Osteocyte (in vitro differentiated cells): ENCODE data around the gene SNTG2. TPM values are rescaled to one million over a fixed set of nuclear protein-coding genes. Genes with fewer than 3 reads are reported as not detected.

ENCODE experiments used
- DNase-seq: peaks from one replicate; pipeline ENCODE4 v3.0.0; 2021; ENCODE audit warnings: mixed read lengths; ENCODE audit not compliant: unreplicated experiment; ENCODE audit errors: extremely low spot score
- H3K27ac Mint-ChIP-seq: one replicate; pipeline ENCODE4 v1.8.0; 2021; ENCODE audit warnings: mild to moderate bottlenecking, mixed read lengths; ENCODE audit not compliant: unreplicated experiment
- H3K27me3 Mint-ChIP-seq: one replicate; pipeline ENCODE4 v1.8.0; 2021; ENCODE audit warnings: mixed read lengths; ENCODE audit not compliant: unreplicated experiment
- H3K36me3 Mint-ChIP-seq: one replicate; pipeline ENCODE4 v1.8.0; 2021; ENCODE audit warnings: mixed read lengths; ENCODE audit not compliant: unreplicated experiment
- H3K4me1 Mint-ChIP-seq: one replicate; pipeline ENCODE4 v1.8.0; 2021; ENCODE audit warnings: mixed read lengths; ENCODE audit not compliant: unreplicated experiment
- H3K4me3 Mint-ChIP-seq: one replicate; pipeline ENCODE4 v1.8.0; 2021; ENCODE audit warnings: mild to moderate bottlenecking, moderate library complexity, mixed read lengths; ENCODE audit not compliant: unreplicated experiment
- H3K9me3 Mint-ChIP-seq: one replicate; pipeline ENCODE4 v1.8.0; 2021; ENCODE audit warnings: mixed read lengths; ENCODE audit not compliant: unreplicated experiment
- CTCF ChIP-seq: fragments of 200-600 bp; sonication (generic); IDR thresholded peaks from 2 replicates; pipeline ENCODE4 v1.5.0; 2021; ENCODE audit warnings: antibody characterized with exemption, mild to moderate bottlenecking, moderate library complexity
- long read RNA-seq: library from polyadenylated mRNA; unstranded; transcript quantifications from one replicate; pipeline ENCODE4 v2.0.0, GENCODE V29; 2021
- total RNA-seq: library from RNA; stranded (reverse); gene quantifications from 2 replicates; pipeline ENCODE4 v1.2.1, GENCODE V29; 2021

SNTG2 gene
- total RNA-seq = not detected in 2 replicates
- long read RNA-seq = 0 reads

GRCh38 chr2:950080-950966 lies at the start of gene SNTG2:
SNTG2 (plus strand) TSS chr2:950849; CDS start chr2:950997, 148 bp downstream.
- no peak within 1 kb of the TSS for H3K27ac Mint-ChIP-seq
- peak within 1 kb of the TSS; percentile 70 for H3K4me3 Mint-ChIP-seq
- no peak for DNase-seq
- TF ChIP-seq CTCF = no peak
- H3K36me3 Mint-ChIP-seq = peaks cover 1% of the 10 kb centered on the region
- no peaks in the 10 kb centered on the region for H3K9me3 Mint-ChIP-seq
- peaks cover 44% of the 10 kb centered on the region for H3K27me3 Mint-ChIP-seq
- peaks cover 14% of the 10 kb centered on the region for H3K4me1 Mint-ChIP-seq

GRCh38 chr2:902584-902983 lies 48.1 kb upstream of the SNTG2 start:
- DNase-seq = peak; percentile 44
- Mint-ChIP-seq H3K36me3 (no peaks in the 10 kb centered on the region), H3K9me3 (peaks cover 3% of the 10 kb centered on the region), H3K27me3 (peaks cover 7% of the 10 kb centered on the region), H3K27ac (no peak overlapping the region), H3K4me3 (no peak overlapping the region), H3K4me1 (no peaks in the 10 kb centered on the region)
- no peak for TF ChIP-seq CTCF

GRCh38 chr2:903223-903900 lies 47.3 kb upstream of the SNTG2 start:
- Mint-ChIP-seq H3K27ac (no peak overlapping the region), H3K4me1 (no peaks in the 10 kb centered on the region), H3K27me3 (peaks cover 7% of the 10 kb centered on the region), H3K4me3 (no peak overlapping the region), H3K9me3 (peaks cover 3% of the 10 kb centered on the region), H3K36me3 (no peaks in the 10 kb centered on the region)
- peak; percentile 38 for DNase-seq
- no peak for TF ChIP-seq CTCF

- Mint-ChIP-seq H3K4me3 (no peak overlapping the region), H3K36me3 (no peaks in the 10 kb centered on the region), H3K27me3 (peaks cover 7% of the 10 kb centered on the region), H3K27ac (no peak overlapping the region), H3K4me1 (no peaks in the 10 kb centered on the region), H3K9me3 (peaks cover 3% of the 10 kb centered on the region)
- TF ChIP-seq CTCF = no peak
- DNase-seq = peak; percentile 64
Observed at GRCh38 chr2:904246-905024, 46.2 kb upstream of the SNTG2 start.
